Spleen (tissue), 11 donors: ENCODE data around the gene DELE1. TPM values are rescaled to one million over a fixed set of nuclear protein-coding genes. Genes with fewer than 3 reads are reported as not detected.
"Not testable (repeated sequence)": the region's sequence is repeated elsewhere in the genome, so short reads cannot be mapped to it uniquely, and the experiment has no call there.

Experiments
- DNase-seq: peaks from one replicate; pipeline ENCODE4 v3.0.0-alpha.2; 2020
- H3K27ac ChIP-seq, 8 donors: fragments of 200-600 bp; sonication (generic) in 7 of 8; 1 replicate in 4 of 8; 2 replicates in 4 of 8; pipeline versions ENCODE4 v1.5.0 to v1.8.0; 2016 to 2021; ENCODE audit warnings: inconsistent platforms in 4 of 8, mild to moderate bottlenecking in 4 of 8, moderate library complexity in 1 of 8
- H3K27me3 ChIP-seq, 7 donors: fragments of 200-600 bp; sonication (generic) in 6 of 7; replicated peaks in 1 of 7; 1 replicate in 4 of 7; 2 replicates in 3 of 7; pipeline versions ENCODE4 v1.5.0 to v1.8.0; 2016 to 2021; ENCODE audit warnings: inconsistent platforms in 3 of 7, mild to moderate bottlenecking in 1 of 7
- H3K36me3 ChIP-seq, 6 donors: fragments of 200-600 bp; sonication (generic) in 5 of 6; 1 replicate in 4 of 6; 2 replicates in 2 of 6; pipeline versions ENCODE4 v1.5.0 to v1.8.0; 2016 to 2021; ENCODE audit warnings: inconsistent platforms in 2 of 6
- H3K4me1 ChIP-seq, 6 donors: fragments of 200-600 bp; sonication (generic) in 5 of 6; 1 replicate in 3 of 6; 2 replicates in 3 of 6; pipeline versions ENCODE4 v1.5.0 to v1.8.0; 2016 to 2021; ENCODE audit warnings: inconsistent platforms in 3 of 6
- H3K4me3 ChIP-seq, 8 donors: fragments of 200-600 bp; sonication (generic) in 7 of 8; 1 replicate in 4 of 8; 2 replicates in 4 of 8; pipeline versions ENCODE4 v1.5.0 to v1.8.0; 2016 to 2021; ENCODE audit warnings: inconsistent platforms in 4 of 8, mild to moderate bottlenecking in 4 of 8, moderate library complexity in 2 of 8
- H3K9me3 ChIP-seq, 8 donors: fragments of 200-600 bp; sonication (generic) in 7 of 8; 1 replicate in 4 of 8; 2 replicates in 4 of 8; pipeline versions ENCODE4 v1.5.0 to v1.8.0; 2016 to 2021; ENCODE audit warnings: inconsistent platforms in 4 of 8
- POLR2A ChIP-seq, 3 donors: fragments of 450-650 bp; IDR thresholded peaks; one replicate each; pipeline ENCODE4 v1.5.1; 2017; ENCODE audit warnings: antibody characterized with exemption in 3 of 3, mild to moderate bottlenecking in 1 of 3
- POLR2AphosphoS5 ChIP-seq, 3 donors: sonication (generic); formaldehyde crosslinking; IDR thresholded peaks; one replicate each; pipeline ENCODE4 v1.5.1; 2017; ENCODE audit warnings: antibody characterized with exemption in 3 of 3
- WGBS, 5 donors: extraction: QIAGEN DNeasy Blood & Tissue Kit in 3 of 5; methylation state at CpG; one replicate each; pipeline versions ENCODE4 v1.1.5 to v1.1.7; 2013 to 2018; 5-methylcytosine and 5-hydroxymethylcytosine counted together
- intact Hi-C: fragments of 100-400 bp; cut with DNase I; formaldehyde crosslinking; loops from one replicate; pipeline ENCODE4 v1.15.0; 2023; ENCODE audit warnings: low total_unique reads
- polyA plus RNA-seq, 3 donors: library from polyadenylated mRNA; stranded (reverse); fragments of 200-250 nt; gene quantifications; one replicate each; pipeline ENCODE4 v1.2.1, GENCODE V29; 2013
- total RNA-seq, 7 donors: library from RNA; depleted of rRNA in 3 of 7; stranded (reverse); fragments of >200 nt in 3 of 7; fragmentation: NEBNext Ultra II Directional in 4 of 7; extraction: Animal tissue kit (Norgen Biotek cat#: 25700) in 4 of 7; gene quantifications; one replicate each; pipeline versions ENCODE4 v1.1.0 to v1.2.1, GENCODE V29; 2016 to 2021
- TF ChIP-seq, protein P1 (sequence below), 11 experiments: fragments of 200-600 bp in 7 of 11; fragments of 450-650 bp in 4 of 11; sonication (generic) in 4 of 11; IDR thresholded peaks in 8 of 11; conservative IDR thresholded peaks in 3 of 11; 1 replicate in 7 of 11; 2 replicates in 4 of 11; pipeline versions ENCODE4 v1.4.0 to v1.8.0; 2016 to 2021; ENCODE audit warnings: antibody characterized with exemption in 11 of 11, inconsistent platforms in 4 of 11, mild to moderate bottlenecking in 1 of 11
- donor health status: healthy with polysubstance abuse.
- donor health status: DM: no; HTN: no; CAD: no; lungs with moderate emphysema.
- donor health status: DM: no; HTN: no; CAD: no.
- donor health status: Bipolar disorder and iron deficiency.
- donor health status: healthy.
- donor health status: DM: no; HTN: no; CAD: no.
- donor health status: DM: yes; HTN: yes; CAD: no.

DELE1 gene
- total and polyA plus RNA-seq, 10 donors, result 36.1 to 194 (median 130) TPM

DNA sequence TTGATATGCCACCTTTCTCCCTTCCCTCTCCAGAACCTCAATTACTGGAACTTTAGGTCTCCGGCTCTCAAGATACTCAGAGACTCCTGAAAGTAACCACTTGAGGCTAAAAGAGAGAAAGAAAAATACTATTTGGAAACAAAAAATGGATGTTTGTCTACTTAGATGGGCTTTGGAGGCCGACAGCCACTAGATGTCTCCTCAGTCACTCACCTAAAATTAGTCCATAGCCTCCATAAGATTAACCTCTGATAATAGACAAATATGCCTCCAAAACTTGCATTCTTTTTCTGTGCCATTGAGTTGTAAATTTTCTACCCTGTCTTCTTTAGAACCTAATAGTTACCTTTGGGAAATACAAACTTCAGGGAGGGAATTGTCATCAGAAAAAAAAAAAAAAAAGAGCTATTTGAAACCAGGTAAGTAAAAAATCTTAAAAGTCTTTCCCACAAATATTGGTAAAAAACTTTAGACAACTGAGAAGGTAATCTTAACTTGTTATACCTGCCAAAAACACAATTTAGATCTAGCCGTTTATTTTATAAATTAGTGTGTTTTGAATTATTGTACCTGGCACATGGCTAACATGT, 34.3 kb upstream of the DELE1 start:
- Histone ChIP-seq H3K9me3 (no peaks in the 10 kb centered on the region), H3K36me3 (no peaks in the 10 kb centered on the region), H3K27me3 (peaks cover 0 to 47% (median 12%) of the 10 kb centered on the region in 7 donors), H3K27ac (no peak overlapping the region), H3K4me1 (peaks cover 0 to 8% (median 5%) of the 10 kb centered on the region in 6 donors), H3K4me3 (no peak overlapping the region)
- intact Hi-C loops, result loop anchor here (10.0 kb wide), 1 partner anchor 65 kb away; the partner anchor contains the start of gene PCDH12
- DNase-seq, result no peak
- 49 to 61% (median 53%) methylated on average over 3 of the region's 3 CpGs for WGBS, 5 donors
- TF ChIP-seq POLR2A (IDR thresholded peaks at IDR 0.05) (no peak), POLR2AphosphoS5 (IDR thresholded peaks at IDR 0.05) (no peak)
- TF ChIP-seq, protein P1, sequence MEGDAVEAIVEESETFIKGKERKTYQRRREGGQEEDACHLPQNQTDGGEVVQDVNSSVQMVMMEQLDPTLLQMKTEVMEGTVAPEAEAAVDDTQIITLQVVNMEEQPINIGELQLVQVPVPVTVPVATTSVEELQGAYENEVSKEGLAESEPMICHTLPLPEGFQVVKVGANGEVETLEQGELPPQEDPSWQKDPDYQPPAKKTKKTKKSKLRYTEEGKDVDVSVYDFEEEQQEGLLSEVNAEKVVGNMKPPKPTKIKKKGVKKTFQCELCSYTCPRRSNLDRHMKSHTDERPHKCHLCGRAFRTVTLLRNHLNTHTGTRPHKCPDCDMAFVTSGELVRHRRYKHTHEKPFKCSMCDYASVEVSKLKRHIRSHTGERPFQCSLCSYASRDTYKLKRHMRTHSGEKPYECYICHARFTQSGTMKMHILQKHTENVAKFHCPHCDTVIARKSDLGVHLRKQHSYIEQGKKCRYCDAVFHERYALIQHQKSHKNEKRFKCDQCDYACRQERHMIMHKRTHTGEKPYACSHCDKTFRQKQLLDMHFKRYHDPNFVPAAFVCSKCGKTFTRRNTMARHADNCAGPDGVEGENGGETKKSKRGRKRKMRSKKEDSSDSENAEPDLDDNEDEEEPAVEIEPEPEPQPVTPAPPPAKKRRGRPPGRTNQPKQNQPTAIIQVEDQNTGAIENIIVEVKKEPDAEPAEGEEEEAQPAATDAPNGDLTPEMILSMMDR (IDR thresholded peaks at IDR 0.05 in 8 of 11, conservative IDR thresholded peaks at IDR 0.05 in 3 of 11), result peak in 7 of 11 experiments; percentile 10 to 33 (median 29)

DNA sequence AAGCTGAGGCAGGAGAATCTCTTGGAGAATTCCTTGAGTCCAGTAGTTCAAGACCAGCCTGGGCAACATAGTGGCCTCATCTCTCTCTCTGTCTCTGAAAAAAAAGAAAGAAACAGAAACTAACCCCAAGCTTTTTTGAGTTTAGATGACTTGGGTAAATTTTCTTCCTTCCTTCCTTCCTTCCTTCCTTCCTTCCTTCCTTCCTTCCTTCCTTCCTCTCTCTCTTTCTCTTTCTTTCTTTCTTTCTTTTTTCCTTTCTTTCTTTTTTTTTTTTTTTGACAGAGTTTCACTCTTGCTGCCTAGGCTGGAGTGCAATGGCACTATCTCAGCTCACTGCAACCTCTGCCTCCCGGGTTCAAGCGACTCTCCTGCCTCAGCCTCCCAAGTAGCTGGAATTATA, 33.2 kb upstream of the DELE1 start:
- H3K4me3 ChIP-seq, DNase-seq, intact Hi-C loops, H3K27ac ChIP-seq, H3K9me3 ChIP-seq, H3K4me1 ChIP-seq, H3K36me3 ChIP-seq: not testable (repeated sequence)
- 92 to 100% (median 95%) methylated on average over 2 of the region's 2 CpGs for WGBS, 5 donors
- H3K27me3 ChIP-seq, result peaks cover 0 to 36% (median 2%) of the 10 kb centered on the region in 7 donors

DNA sequence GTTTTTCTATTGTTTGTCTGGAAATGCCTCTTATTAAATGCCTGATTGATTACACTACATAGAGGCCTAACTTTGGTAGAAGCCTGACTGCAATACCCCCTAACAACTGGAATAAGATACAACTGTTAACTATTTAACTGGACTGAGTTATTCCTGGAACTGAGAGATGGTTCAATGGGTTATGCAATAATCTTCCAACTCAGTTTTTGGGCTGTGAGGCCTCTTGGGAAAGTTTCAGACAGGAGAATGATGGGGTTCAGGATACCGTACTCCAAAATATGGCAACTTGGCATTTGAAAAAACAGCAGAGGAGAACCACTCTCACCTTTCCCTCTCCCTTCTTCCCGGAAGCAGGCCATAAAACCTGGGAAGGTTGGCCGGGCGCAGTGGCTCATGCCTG, 26.2 kb upstream of the DELE1 start:
- Histone ChIP-seq H3K27ac (peak overlapping the region in 1 of 8 donors; percentile 21), H3K36me3 (no peaks in the 10 kb centered on the region), H3K9me3 (no peaks in the 10 kb centered on the region), H3K27me3 (peaks cover 0 to 3% (median 0%) of the 10 kb centered on the region in 7 donors), H3K4me3 (no peak overlapping the region), H3K4me1 (no peaks in the 10 kb centered on the region)
- no peak for DNase-seq
- intact Hi-C loops, result no loop called here
- 93 to 99% (median 95%) methylated on average over 4 of the region's 4 CpGs for WGBS, 5 donors
- TF ChIP-seq, protein P1 (IDR thresholded peaks at IDR 0.05 in 8 of 11, conservative IDR thresholded peaks at IDR 0.05 in 3 of 11), result no peak
- TF ChIP-seq POLR2AphosphoS5 (IDR thresholded peaks at IDR 0.05), result no peak
- TF ChIP-seq POLR2A (IDR thresholded peaks at IDR 0.05), result no peak

DNA sequence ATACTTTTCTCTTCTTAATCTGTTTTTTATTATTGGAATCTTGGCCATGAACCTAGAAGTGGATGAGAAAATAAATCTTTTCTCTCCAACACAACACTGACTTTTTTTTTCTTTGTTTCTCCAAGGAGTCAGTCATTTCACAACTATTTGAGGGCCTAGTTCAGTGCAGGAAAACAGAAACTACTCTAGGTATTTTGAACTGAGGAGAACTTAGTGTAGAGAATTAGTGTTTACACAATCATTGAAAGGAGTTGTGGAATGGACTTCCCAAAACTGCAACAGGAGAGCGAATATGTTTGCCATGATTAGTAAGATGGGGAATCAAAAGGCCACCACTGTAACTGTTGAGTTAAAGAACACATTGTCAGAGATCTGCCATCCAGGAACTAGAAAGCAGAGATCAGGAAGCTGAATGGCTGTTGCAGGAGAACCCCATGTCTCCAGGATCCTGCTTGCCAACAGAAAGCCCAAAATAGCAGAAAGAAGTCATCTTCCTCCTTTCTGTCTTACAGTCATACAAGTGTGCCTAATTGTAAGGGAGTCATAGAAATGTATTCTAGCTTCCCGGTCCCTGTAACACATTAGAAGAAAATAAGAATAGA, 25.1 kb upstream of the DELE1 start:
- H3K4me3 ChIP-seq, result no peak overlapping the region
- H3K4me1 ChIP-seq, result no peaks in the 10 kb centered on the region
- H3K27me3 ChIP-seq, result no peaks in the 10 kb centered on the region
- no peaks in the 10 kb centered on the region for H3K9me3 ChIP-seq
- DNase-seq, result no peak
- intact Hi-C loops, result no loop called here
- no peaks in the 10 kb centered on the region for H3K36me3 ChIP-seq
- H3K27ac ChIP-seq, result peak overlapping the region in 1 of 8 donors; percentile 30
- WGBS, 5 donors, result 70 to 85% (median 77%) methylated on average over 2 of the region's 2 CpGs
- TF ChIP-seq, protein P1 (IDR thresholded peaks at IDR 0.05 in 8 of 11, conservative IDR thresholded peaks at IDR 0.05 in 3 of 11), result no peak
